Naive thymus-derived CD8-positive, alpha-beta T cell (primary cell): ENCODE measurements around the gene NAIF1. TPM values are rescaled to one million over a fixed set of nuclear protein-coding genes. Genes with fewer than 3 reads are reported as not detected.
A peak's percentile ranks its signal among the peaks of the same experiment; 100 is the strongest.

Experiments
- ATAC-seq, 2 donors: fragments of 150-1000 bp; cut with Tn5 transposase in 1 of 2; sonication (Bioruptor Pico), chemical (Tn5 transposase) in 1 of 2; 1 replicate in 1 of 2; 2 replicates in 1 of 2; pipeline ENCODE4 v1.10.0; 2021; ENCODE audit warnings: mild to moderate bottlenecking in 2 of 2, moderate library complexity in 2 of 2
- POLR2A ChIA-PET: fragments of 350-600 bp; sonication (Branson Sonifier 250); formaldehyde crosslinking; loops from one replicate; lab custom pipeline; 2021; ENCODE audit warnings: antibody characterized with exemption; lab: Charles Lee
- DNase-seq, 10 donors: peaks; one replicate each; pipeline versions ENCODE4 v3.0.0 to v3.0.0-alpha.2; 2020 to 2022
- H3K27ac Mint-ChIP-seq, 10 donors: one replicate each; pipeline ENCODE4 v1.8.0; 2020 to 2022; ENCODE audit warnings: mild to moderate bottlenecking in 10 of 10, mixed read lengths in 10 of 10, moderate library complexity in 4 of 10, inconsistent platforms in 1 of 10
- H3K27me3 Mint-ChIP-seq, 5 donors: one replicate each; pipeline ENCODE4 v1.8.0; 2021 to 2022; ENCODE audit warnings: mixed read lengths in 5 of 5
- H3K36me3 Mint-ChIP-seq, 3 donors: one replicate each; pipeline ENCODE4 v1.8.0; 2020 to 2022; ENCODE audit warnings: mixed read lengths in 3 of 3, mild to moderate bottlenecking in 2 of 3, inconsistent platforms in 1 of 3
- H3K4me1 Mint-ChIP-seq, 4 donors: one replicate each; pipeline ENCODE4 v1.8.0; 2021 to 2022; ENCODE audit warnings: mixed read lengths in 4 of 4
- H3K4me3 Mint-ChIP-seq, 10 donors: one replicate each; pipeline ENCODE4 v1.8.0; 2020 to 2022; ENCODE audit warnings: mild to moderate bottlenecking in 10 of 10, mixed read lengths in 10 of 10, moderate library complexity in 6 of 10, inconsistent platforms in 1 of 10
- H3K9me3 Mint-ChIP-seq, 9 donors: one replicate each; pipeline ENCODE4 v1.8.0; 2020 to 2022; ENCODE audit warnings: mixed read lengths in 9 of 9, mild to moderate bottlenecking in 3 of 9, inconsistent platforms in 1 of 9, moderate library complexity in 1 of 9
- polyA plus RNA-seq, 3 donors: library from polyadenylated mRNA; unstranded; fragments of 300-500 nt; fragmentation: Illumina TruSeq; gene quantifications; one replicate each; pipeline ENCODE4 v1.2.3, GENCODE V29; 2021
- total RNA-seq, 8 experiments: library from RNA in 2 of 8; stranded (reverse) in 2 of 8; gene quantifications; one replicate each; pipeline ENCODE4 v1.2.3 and lab custom pipeline; 2021 to 2026

The NAIF1 gene
- total and polyA plus RNA-seq, 5 experiments from 2014 or later = 10.1 to 18.3 (median 13.3) TPM

GRCh38 chr9:128107468-128108268 is 40.5 kb upstream of the NAIF1 start:
- Mint-ChIP-seq H3K4me1 (peaks cover 20 to 40% (median 29%) of the 10 kb centered on the region in 4 donors), H3K4me3 (no peak overlapping the region), H3K27me3 (no peaks in the 10 kb centered on the region), H3K9me3 (no peaks in the 10 kb centered on the region), H3K27ac (peak overlapping the region in 5 of 10 donors; percentile 27 to 89 (median 66)), H3K36me3 (peaks cover 0 to 74% (median 7%) of the 10 kb centered on the region in 3 donors)
- peak in 1 of 10 donors; percentile 57 for DNase-seq
- ATAC-seq = no peak
- POLR2A ChIA-PET = interaction anchor here (0.7 to 3.5 kb wide), 7 partner anchors 10 to 75 kb away, joined by 3 to 13 read pairs (median 3); partner anchors contain the start of genes NAIF1 and SLC25A25

- Mint-ChIP-seq H3K36me3 (peaks cover 0 to 80% (median 12%) of the 10 kb centered on the region in 3 donors), H3K27me3 (no peaks in the 10 kb centered on the region), H3K9me3 (no peaks in the 10 kb centered on the region)
Observed at GRCh38 chr9:128106940-128107467, 39.9 kb upstream of the NAIF1 start.

GRCh38 chr9:128106181-128106939 is 39.2 kb upstream of the NAIF1 start:
- Mint-ChIP-seq H3K4me3 (peak overlapping the region in 7 of 10 donors; percentile 7 to 47 (median 36)), H3K27me3 (no peaks in the 10 kb centered on the region), H3K4me1 (peaks cover 21 to 51% (median 33%) of the 10 kb centered on the region in 4 donors), H3K9me3 (no peaks in the 10 kb centered on the region), H3K36me3 (peaks cover 0 to 79% (median 14%) of the 10 kb centered on the region in 3 donors), H3K27ac (peak overlapping the region; percentile 62 to 90 (median 81))
- peak in 1 of 10 donors; percentile 50 for DNase-seq
- POLR2A ChIA-PET = interaction anchor here (0.7 to 3.5 kb wide), 6 partner anchors 9 to 157 kb away, joined by 3 to 13 read pairs (median 4); partner anchors contain the start of genes NAIF1 and SLC25A25
- peak; percentile 41 to 50 for ATAC-seq

More at GRCh38 chr9:128106940-128107467, 39.9 kb upstream of the NAIF1 start:
- no peak for ATAC-seq
- POLR2A ChIA-PET = interaction anchor here (0.7 to 3.5 kb wide), 6 partner anchors 9 to 158 kb away, joined by 3 to 13 read pairs (median 4); partner anchors contain the start of genes NAIF1 and SLC25A25
- H3K4me3 Mint-ChIP-seq = peak overlapping the region in 3 of 10 donors; percentile 29 to 41 (median 29)
- peak in 1 of 10 donors; percentile 27 for DNase-seq
- peaks cover 21 to 46% (median 32%) of the 10 kb centered on the region in 4 donors for H3K4me1 Mint-ChIP-seq
- H3K27ac Mint-ChIP-seq = peak overlapping the region; percentile 62 to 90 (median 81)

DNA sequence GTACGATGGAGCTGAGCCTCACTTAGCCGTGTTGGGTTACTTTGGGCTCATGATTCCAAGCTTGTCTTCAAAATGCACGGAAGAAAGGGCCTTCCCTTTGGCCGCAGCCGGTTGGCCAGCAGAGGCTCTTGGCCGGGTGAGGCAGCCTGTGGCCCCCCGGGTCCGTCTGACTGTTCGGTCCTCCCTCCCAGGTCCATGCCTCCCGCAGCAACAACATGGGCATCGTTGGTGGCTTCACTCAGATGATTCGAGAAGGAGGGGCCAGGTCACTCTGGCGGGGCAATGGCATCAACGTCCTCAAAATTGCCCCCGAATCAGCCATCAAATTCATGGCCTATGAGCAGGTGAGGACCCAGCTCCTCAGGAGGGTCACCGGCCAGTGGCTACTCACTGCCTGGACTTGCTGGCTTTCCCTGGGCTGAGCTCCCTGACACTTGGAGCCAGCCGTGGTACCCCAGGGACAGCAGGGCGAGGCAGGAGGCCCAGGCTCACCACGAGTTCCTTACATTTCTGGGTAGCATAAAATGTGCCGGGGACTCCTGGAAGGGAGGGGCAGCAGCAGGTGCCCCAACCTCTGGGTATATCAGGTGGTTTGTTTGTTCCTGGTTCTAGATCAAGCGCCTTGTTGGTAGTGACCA is 38.5 kb upstream of the NAIF1 start:
- no peak for ATAC-seq
- POLR2A ChIA-PET = interaction anchor here (0.6 to 3.5 kb wide), 4 partner anchors 38 to 242 kb away, joined by 3 to 13 read pairs (median 6); partner anchors contain the start of genes NAIF1 and SLC25A25
- DNase-seq = no peak
- peaks cover 21 to 56% (median 34%) of the 10 kb centered on the region in 4 donors for H3K4me1 Mint-ChIP-seq
- H3K36me3 Mint-ChIP-seq = peaks cover 0 to 82% (median 17%) of the 10 kb centered on the region in 3 donors
- H3K9me3 Mint-ChIP-seq = no peaks in the 10 kb centered on the region
- no peaks in the 10 kb centered on the region for H3K27me3 Mint-ChIP-seq
- H3K4me3 Mint-ChIP-seq = no peak overlapping the region
- peak overlapping the region in 1 of 10 donors; percentile 18 for H3K27ac Mint-ChIP-seq

DNA sequence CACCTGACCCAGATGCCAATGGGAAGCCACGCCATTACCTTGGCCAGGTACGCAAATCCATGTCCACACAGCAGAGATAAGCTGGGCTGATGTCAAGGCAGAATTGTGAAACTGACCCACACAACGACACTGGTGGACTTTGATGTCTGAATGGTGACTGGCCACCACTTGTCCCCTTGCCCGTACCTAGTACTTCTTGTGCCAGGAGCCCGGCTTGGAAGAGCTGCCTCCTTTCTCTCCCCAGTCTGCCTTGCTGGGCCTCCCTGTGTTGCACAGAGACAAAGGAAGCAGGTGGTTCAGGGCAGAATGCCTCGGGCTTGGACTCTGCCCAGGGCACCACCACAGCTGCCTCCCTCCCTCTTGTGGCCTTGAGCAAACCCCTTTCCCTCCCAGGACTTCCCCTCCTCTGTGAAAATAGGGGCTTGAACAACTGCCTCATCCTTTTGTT is 37.1 kb upstream of the NAIF1 start:
- H3K27me3 Mint-ChIP-seq = no peaks in the 10 kb centered on the region
- H3K4me3 Mint-ChIP-seq = no peak overlapping the region
- ATAC-seq (no peak), DNase-seq (no peak)
- peak overlapping the region in 6 of 10 donors; percentile 48 to 87 (median 67) for H3K27ac Mint-ChIP-seq
- peaks cover 0 to 72% (median 17%) of the 10 kb centered on the region in 3 donors for H3K36me3 Mint-ChIP-seq
- POLR2A ChIA-PET = interaction anchor here (0.7 to 3.2 kb wide), 8 partner anchors 10 to 162 kb away, joined by 3 to 15 read pairs (median 4); partner anchors contain the start of genes NAIF1 and SLC25A25
- H3K4me1 Mint-ChIP-seq = peaks cover 20 to 64% (median 46%) of the 10 kb centered on the region in 4 donors
- H3K9me3 Mint-ChIP-seq = no peaks in the 10 kb centered on the region

DNA sequence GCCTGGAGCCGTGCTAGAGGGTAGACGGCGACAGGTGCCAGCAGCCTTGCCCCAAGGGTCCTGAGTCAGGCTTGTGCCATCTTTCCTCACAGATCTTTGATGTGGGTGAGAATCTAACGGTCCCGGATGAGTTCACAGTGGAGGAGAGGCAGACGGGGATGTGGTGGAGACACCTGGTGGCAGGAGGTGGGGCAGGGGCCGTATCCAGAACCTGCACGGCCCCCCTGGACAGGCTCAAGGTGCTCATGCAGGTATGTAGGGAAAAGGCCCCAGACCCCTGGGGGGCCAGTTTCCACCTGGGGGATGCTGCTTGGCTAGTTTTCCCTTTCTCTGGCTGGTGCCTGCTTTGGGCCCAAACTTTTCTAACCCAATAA is 36.5 kb upstream of the NAIF1 start:
- Mint-ChIP-seq H3K4me3 (peak overlapping the region in 8 of 10 donors; percentile 19 to 66 (median 48)), H3K27me3 (no peaks in the 10 kb centered on the region), H3K36me3 (peaks cover 0 to 67% (median 17%) of the 10 kb centered on the region in 3 donors), H3K4me1 (peaks cover 20 to 70% (median 52%) of the 10 kb centered on the region in 4 donors), H3K27ac (peak overlapping the region; percentile 56 to 92 (median 82)), H3K9me3 (no peaks in the 10 kb centered on the region)
- peak in 5 of 10 donors; percentile 34 to 51 (median 45) for DNase-seq
- POLR2A ChIA-PET = interaction anchor here (1.0 to 3.2 kb wide), 6 partner anchors 11 to 69 kb away, joined by 3 to 15 read pairs (median 4); partner anchors contain the start of genes BBLN, NAIF1 and SLC25A25
- ATAC-seq = peak; percentile 61 to 70

- peaks cover 0 to 63% (median 17%) of the 10 kb centered on the region in 3 donors for H3K36me3 Mint-ChIP-seq
- H3K4me3 Mint-ChIP-seq = peak overlapping the region in 7 of 10 donors; percentile 19 to 66 (median 50)
- H3K27ac Mint-ChIP-seq = peak overlapping the region in 9 of 10 donors; percentile 64 to 92 (median 83)
- peaks cover 23 to 76% (median 57%) of the 10 kb centered on the region in 4 donors for H3K4me1 Mint-ChIP-seq
- H3K27me3 Mint-ChIP-seq = no peaks in the 10 kb centered on the region
- no peaks in the 10 kb centered on the region for H3K9me3 Mint-ChIP-seq
- peak; percentile 3 to 17 for ATAC-seq
- POLR2A ChIA-PET = interaction anchor here (0.5 to 3.2 kb wide), 8 partner anchors 10 to 112 kb away, joined by 3 to 15 read pairs (median 4); partner anchors contain the start of genes BBLN, NAIF1 and SLC25A25
- DNase-seq = no peak
Observed at GRCh38 chr9:128102861-128103588, 35.9 kb upstream of the NAIF1 start.

- Mint-ChIP-seq H3K27ac (peak overlapping the region in 4 of 10 donors; percentile 64 to 92 (median 74)), H3K4me3 (no peak overlapping the region), H3K36me3 (peaks cover 0 to 58% (median 17%) of the 10 kb centered on the region in 3 donors), H3K9me3 (no peaks in the 10 kb centered on the region), H3K4me1 (peaks cover 24 to 80% (median 60%) of the 10 kb centered on the region in 4 donors), H3K27me3 (no peaks in the 10 kb centered on the region)
- ATAC-seq (no peak), DNase-seq (no peak)
- POLR2A ChIA-PET = interaction anchor here (0.6 to 3.2 kb wide), 6 partner anchors 14 to 1369 kb away, joined by 3 to 15 read pairs (median 4); partner anchors contain the start of genes BBLN, NAIF1 and SLC25A25
Observed at GRCh38 chr9:128102196-128102595, 35.1 kb upstream of the NAIF1 start.

DNA sequence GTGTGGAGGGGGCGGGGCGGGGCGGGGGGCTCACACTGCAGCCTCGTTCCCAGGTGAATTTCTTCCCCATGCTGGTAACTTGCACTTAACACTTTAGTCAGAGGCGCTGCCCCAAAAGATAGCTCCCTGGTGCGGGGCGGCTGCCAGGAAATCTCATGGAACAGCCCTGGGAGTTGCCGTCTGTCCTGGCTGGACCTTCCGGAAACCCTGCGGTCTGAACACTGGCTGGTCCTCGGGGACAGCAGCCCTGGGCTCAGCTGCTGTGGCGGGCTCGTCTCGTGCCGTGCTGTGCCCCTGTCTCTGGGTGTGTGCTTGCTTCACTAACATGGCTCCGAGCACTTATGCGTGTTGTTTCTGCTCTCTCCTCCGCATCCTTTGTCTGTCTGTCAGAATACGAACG is 34.6 kb upstream of the NAIF1 start:
- no peaks in the 10 kb centered on the region for H3K9me3 Mint-ChIP-seq
- DNase-seq (no peak), ATAC-seq (no peak)
- H3K27me3 Mint-ChIP-seq = no peaks in the 10 kb centered on the region
- POLR2A ChIA-PET = interaction anchor here (0.6 to 2.1 kb wide), 3 partner anchors 37 to 1369 kb away, joined by 3 to 7 read pairs (median 4); no protein-coding TSS in a partner anchor
- H3K27ac Mint-ChIP-seq = peak overlapping the region in 2 of 10 donors; percentile 72 to 77
- H3K4me1 Mint-ChIP-seq = peaks cover 22 to 82% (median 60%) of the 10 kb centered on the region in 4 donors
- H3K4me3 Mint-ChIP-seq = no peak overlapping the region
- H3K36me3 Mint-ChIP-seq = peaks cover 0 to 56% (median 17%) of the 10 kb centered on the region in 3 donors

- Mint-ChIP-seq H3K27me3 (no peaks in the 10 kb centered on the region), H3K27ac (peak overlapping the region in 7 of 10 donors; percentile 3 to 82 (median 60)), H3K9me3 (no peaks in the 10 kb centered on the region), H3K36me3 (peaks cover 0 to 52% (median 13%) of the 10 kb centered on the region in 3 donors), H3K4me1 (peaks cover 21 to 81% (median 61%) of the 10 kb centered on the region in 4 donors), H3K4me3 (peak overlapping the region in 4 of 10 donors; percentile 22 to 56 (median 28))
- DNase-seq (no peak), ATAC-seq (no peak)
- POLR2A ChIA-PET = interaction anchor here (2.0 to 4.7 kb wide), 3 partner anchors 34 to 39 kb away, joined by 6 to 23 read pairs (median 7); partner anchors contain the start of genes NAIF1 and SLC25A25
Observed at GRCh38 chr9:128101231-128101661, 34.1 kb upstream of the NAIF1 start.
